ENCODE data around the gene ZNF804A.

DNA sequence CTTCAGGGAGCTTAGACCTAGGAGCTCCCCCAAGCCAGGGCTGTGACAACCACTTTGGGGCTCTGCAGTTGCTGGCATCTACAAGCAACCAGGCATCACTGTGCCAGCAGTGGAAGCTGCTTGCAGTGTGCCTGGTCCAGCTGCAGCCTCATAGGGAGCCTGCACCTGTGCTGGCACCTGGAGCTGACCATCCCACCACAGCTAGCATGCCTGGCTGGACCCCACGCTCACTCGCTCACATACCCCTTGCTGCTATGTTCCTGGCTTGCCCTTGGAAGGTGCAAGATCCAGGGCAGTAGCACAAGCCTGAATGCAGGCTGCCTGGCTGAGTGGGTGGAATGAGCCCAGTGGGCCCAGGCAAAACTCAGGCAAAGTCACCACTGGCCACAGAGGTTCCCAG lies 82.5 kb downstream of the ZNF804A start:
- TF ChIP-seq, protein P1, sequence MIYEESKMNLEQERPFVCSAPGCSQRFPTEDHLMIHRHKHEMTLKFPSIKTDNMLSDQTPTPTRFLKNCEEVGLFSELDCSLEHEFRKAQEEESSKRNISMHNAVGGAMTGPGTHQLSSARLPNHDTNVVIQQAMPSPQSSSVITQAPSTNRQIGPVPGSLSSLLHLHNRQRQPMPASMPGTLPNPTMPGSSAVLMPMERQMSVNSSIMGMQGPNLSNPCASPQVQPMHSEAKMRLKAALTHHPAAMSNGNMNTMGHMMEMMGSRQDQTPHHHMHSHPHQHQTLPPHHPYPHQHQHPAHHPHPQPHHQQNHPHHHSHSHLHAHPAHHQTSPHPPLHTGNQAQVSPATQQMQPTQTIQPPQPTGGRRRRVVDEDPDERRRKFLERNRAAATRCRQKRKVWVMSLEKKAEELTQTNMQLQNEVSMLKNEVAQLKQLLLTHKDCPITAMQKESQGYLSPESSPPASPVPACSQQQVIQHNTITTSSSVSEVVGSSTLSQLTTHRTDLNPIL (CRISPR knock-in tag; IDR thresholded peaks at IDR 0.05; ENCODE audit: low read depth) = no peak
- no peak for TF ChIP-seq ZFP30 (CRISPR knock-in tag; IDR thresholded peaks at IDR 0.05)
- TF ChIP-seq TCF4 (CRISPR knock-in tag; IDR thresholded peaks at IDR 0.05; ENCODE audit: borderline replicate concordance) = no peak
- TF ChIP-seq ZNF565 (CRISPR knock-in tag; conservative IDR thresholded peaks at IDR 0.05; ENCODE audit: low read depth) = no peak

All from SK-N-SH treated with all-trans-retinoic acid at 6 μM for 48 hours (cell line).